OCI-LY7 (cell line): Measurements from ENCODE around the gene HSD17B3. TPM values are rescaled to one million over a fixed set of nuclear protein-coding genes. Genes with fewer than 3 reads are reported as not detected.

ENCODE experiments used
- BruUV-seq: library from RNA; stranded (reverse); fragments of 400-500 nt; replicated peaks from 2 replicates; lab custom pipeline; 2021; lab: Mats Ljungman, UMichigan
- CTCF ChIA-PET: fragments of 300-600 bp; sonication (Branson Sonifier 250); formaldehyde crosslinking; loops from one replicate; lab custom pipeline; 2022; ENCODE audit warnings: antibody characterized with exemption; ENCODE audit not compliant: unreplicated experiment; lab: Charles Lee
- POLR2A ChIA-PET: fragments of 300-600 bp; sonication (Branson Sonifier 250); formaldehyde crosslinking; loops from one replicate; lab custom pipeline; 2022; ENCODE audit warnings: antibody characterized with exemption; lab: Charles Lee
- DNase-seq: peaks from one replicate; pipeline ENCODE4 v3.0.0-alpha.2; 2015; ENCODE audit warnings: low spot score
- H2AFZ ChIP-seq: fragments of 200-600 bp; sonication (generic), shearing (Covaris generic); 2 replicates; pipeline ENCODE4 v1.6.1; 2014; ENCODE audit warnings: mild to moderate bottlenecking, antibody characterized with exemption, low read length, moderate library complexity
- H3K27ac ChIP-seq: fragments of 200-600 bp; sonication (generic); 2 replicates; pipeline ENCODE4 v1.5.1; 2014; ENCODE audit warnings: mixed run types, low read depth, mild to moderate bottlenecking, moderate library complexity, low read length, inconsistent platforms; ENCODE audit not compliant: poor library complexity, severe bottlenecking
- H3K36me3 ChIP-seq: fragments of 200-600 bp; sonication (generic); 2 replicates; pipeline ENCODE4 v1.6.1; 2014; ENCODE audit warnings: mild to moderate bottlenecking, antibody characterized with exemption, low read length, moderate library complexity, mixed read lengths; ENCODE audit not compliant: insufficient read depth
- H3K4me1 ChIP-seq: fragments of 200-600 bp; sonication (generic); 2 replicates; pipeline ENCODE4 v1.5.1; 2014; ENCODE audit warnings: mild to moderate bottlenecking, low read length; ENCODE audit not compliant: insufficient read depth, poor library complexity, severe bottlenecking
- H3K4me2 ChIP-seq: fragments of 200-600 bp; sonication (generic); 2 replicates; pipeline ENCODE4 v1.6.1; 2014; ENCODE audit warnings: mild to moderate bottlenecking, low read length
- H3K4me3 ChIP-seq: fragments of 200-600 bp; sonication (generic); 2 replicates; pipeline ENCODE4 v1.5.1; 2014; ENCODE audit warnings: mild to moderate bottlenecking, low read depth, low read length; ENCODE audit not compliant: poor library complexity, severe bottlenecking
- H3K79me2 ChIP-seq: fragments of 200-600 bp; sonication (generic); 2 replicates; pipeline ENCODE4 v1.6.1; 2016; ENCODE audit warnings: low read depth, mild to moderate bottlenecking, low read length, moderate library complexity, mixed read lengths; ENCODE audit not compliant: insufficient read depth
- H3K9me2 ChIP-seq: fragments of 200-600 bp; sonication (generic); 2 replicates; pipeline ENCODE4 v1.6.1; 2016; ENCODE audit warnings: mild to moderate bottlenecking, low read length, mixed read lengths; ENCODE audit not compliant: insufficient read depth
- H3K9me3 ChIP-seq: fragments of 200-600 bp; sonication (generic); 2 replicates; pipeline ENCODE4 v1.6.1; 2014; ENCODE audit warnings: mild to moderate bottlenecking, mixed run types, low read length, mixed read lengths
- H4K20me1 ChIP-seq: fragments of 200-600 bp; sonication (generic); 2 replicates; pipeline ENCODE4 v1.6.1; 2014; ENCODE audit warnings: mild to moderate bottlenecking, antibody characterized with exemption, low read length, moderate library complexity, mixed read lengths; ENCODE audit not compliant: insufficient read depth
- EZH2phosphoT487 ChIP-seq: fragments of 200-600 bp; sonication (generic); IDR thresholded peaks from 2 replicates; pipeline ENCODE4 v1.6.1; 2018; ENCODE audit warnings: low read depth, borderline replicate concordance, mild to moderate bottlenecking, mixed run types, antibody characterized with exemption, low read length, moderate library complexity, mixed read lengths
- intact Hi-C: fragments of 100-400 bp; cut with micrococcal nuclease; formaldehyde crosslinking; loops from one replicate; pipeline ENCODE4 v1.10.0; 2022; ENCODE audit not compliant: unreplicated experiment
- total RNA-seq, 2 experiments: library from RNA; depleted of rRNA in 1 of 2; stranded (reverse); fragments of >200 nt in 1 of 2; shearing (Covaris generic) in 1 of 2; gene quantifications; 2 replicates each; pipeline ENCODE4 v1.2.3, GENCODE V29; 2014 to 2022
- TF ChIP-seq, protein P1 (sequence below): fragments of 200-600 bp; sonication (generic); conservative IDR thresholded peaks from 2 replicates; pipeline ENCODE4 v1.5.1; 2014; ENCODE audit warnings: mild to moderate bottlenecking, antibody characterized with exemption, low read length, moderate library complexity, mixed read lengths

The HSD17B3 gene
- total RNA-seq, 2 experiments from 2014 or later, result not detected

DNA sequence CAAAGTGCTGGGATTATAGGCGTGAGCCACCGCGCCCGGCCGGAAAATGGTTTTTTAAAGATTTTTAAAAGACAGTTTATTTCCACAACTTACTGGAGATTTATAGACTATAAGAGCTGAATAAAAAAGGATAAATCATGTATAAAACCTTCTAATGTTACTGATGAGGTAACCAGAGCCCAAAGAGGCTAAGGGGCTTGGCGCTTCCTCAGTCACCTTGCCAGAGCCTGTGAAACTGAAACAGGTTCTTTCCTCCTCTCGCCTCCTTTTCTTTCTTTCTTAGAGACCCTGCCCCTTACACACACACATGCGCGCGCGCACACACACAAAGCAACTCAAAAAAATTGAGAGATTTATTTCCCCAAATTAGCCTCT, 69.8 kb downstream of the HSD17B3 start:
- intact Hi-C loops, result loop anchor here (1.0 kb wide), 1 partner anchor 85 kb away; no protein-coding TSS in a partner anchor
- no peaks in the 10 kb centered on the region for H3K4me1 ChIP-seq
- no peak for DNase-seq
- H3K9me2 ChIP-seq, result no peaks in the 10 kb centered on the region
- H4K20me1 ChIP-seq, result no peaks in the 10 kb centered on the region
- no peaks in the 10 kb centered on the region for H3K36me3 ChIP-seq
- no peak overlapping the region for H3K4me2 ChIP-seq
- H3K9me3 ChIP-seq, result no peaks in the 10 kb centered on the region
- ChIA-PET CTCF (interaction anchor here (0.7 kb wide), 1 partner anchor 83 kb away, joined by 3 read pairs; no protein-coding TSS in a partner anchor), POLR2A (no interaction called here)
- no peaks in the 10 kb centered on the region for H3K79me2 ChIP-seq
- H2AFZ ChIP-seq, result no peak overlapping the region
- TF ChIP-seq, protein P1, sequence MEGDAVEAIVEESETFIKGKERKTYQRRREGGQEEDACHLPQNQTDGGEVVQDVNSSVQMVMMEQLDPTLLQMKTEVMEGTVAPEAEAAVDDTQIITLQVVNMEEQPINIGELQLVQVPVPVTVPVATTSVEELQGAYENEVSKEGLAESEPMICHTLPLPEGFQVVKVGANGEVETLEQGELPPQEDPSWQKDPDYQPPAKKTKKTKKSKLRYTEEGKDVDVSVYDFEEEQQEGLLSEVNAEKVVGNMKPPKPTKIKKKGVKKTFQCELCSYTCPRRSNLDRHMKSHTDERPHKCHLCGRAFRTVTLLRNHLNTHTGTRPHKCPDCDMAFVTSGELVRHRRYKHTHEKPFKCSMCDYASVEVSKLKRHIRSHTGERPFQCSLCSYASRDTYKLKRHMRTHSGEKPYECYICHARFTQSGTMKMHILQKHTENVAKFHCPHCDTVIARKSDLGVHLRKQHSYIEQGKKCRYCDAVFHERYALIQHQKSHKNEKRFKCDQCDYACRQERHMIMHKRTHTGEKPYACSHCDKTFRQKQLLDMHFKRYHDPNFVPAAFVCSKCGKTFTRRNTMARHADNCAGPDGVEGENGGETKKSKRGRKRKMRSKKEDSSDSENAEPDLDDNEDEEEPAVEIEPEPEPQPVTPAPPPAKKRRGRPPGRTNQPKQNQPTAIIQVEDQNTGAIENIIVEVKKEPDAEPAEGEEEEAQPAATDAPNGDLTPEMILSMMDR, result no peak
- no peak for TF ChIP-seq EZH2phosphoT487
- H3K4me3 ChIP-seq, result no peak overlapping the region
- no peak overlapping the region for H3K27ac ChIP-seq
- no TSS peak for BruUV-seq

DNA sequence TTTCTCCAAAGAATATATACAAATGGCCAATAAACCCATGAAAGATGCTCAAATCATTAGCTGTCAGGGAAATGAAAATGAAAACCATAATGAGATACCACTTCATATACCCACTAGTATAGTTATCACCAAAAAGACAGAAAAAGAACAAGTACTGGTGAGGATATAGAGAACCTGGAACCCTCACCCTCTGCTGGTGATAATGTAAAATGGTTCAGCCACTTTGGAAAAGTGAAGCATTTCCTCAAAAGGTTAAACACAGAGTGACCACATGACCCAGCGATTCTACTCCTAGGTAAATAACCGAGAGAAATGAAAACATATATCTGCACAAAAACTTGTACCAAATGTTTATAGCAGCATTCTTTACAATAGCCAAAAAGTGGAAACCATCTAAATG, 72.0 kb downstream of the HSD17B3 start:
- H3K27ac ChIP-seq, result no peak overlapping the region
- H3K79me2 ChIP-seq, result no peaks in the 10 kb centered on the region
- no TSS peak for BruUV-seq
- H3K36me3 ChIP-seq, result no peaks in the 10 kb centered on the region
- H3K9me2 ChIP-seq, result no peaks in the 10 kb centered on the region
- H4K20me1 ChIP-seq, result no peaks in the 10 kb centered on the region
- ChIA-PET CTCF (no interaction called here), POLR2A (no interaction called here)
- no peak overlapping the region for H2AFZ ChIP-seq
- no peak overlapping the region for H3K4me3 ChIP-seq
- no peaks in the 10 kb centered on the region for H3K4me1 ChIP-seq
- intact Hi-C loops, result no loop called here
- DNase-seq, result no peak
- H3K9me3 ChIP-seq, result no peaks in the 10 kb centered on the region
- no peak for TF ChIP-seq EZH2phosphoT487
- TF ChIP-seq, protein P1, result no peak
- H3K4me2 ChIP-seq, result no peak overlapping the region

DNA sequence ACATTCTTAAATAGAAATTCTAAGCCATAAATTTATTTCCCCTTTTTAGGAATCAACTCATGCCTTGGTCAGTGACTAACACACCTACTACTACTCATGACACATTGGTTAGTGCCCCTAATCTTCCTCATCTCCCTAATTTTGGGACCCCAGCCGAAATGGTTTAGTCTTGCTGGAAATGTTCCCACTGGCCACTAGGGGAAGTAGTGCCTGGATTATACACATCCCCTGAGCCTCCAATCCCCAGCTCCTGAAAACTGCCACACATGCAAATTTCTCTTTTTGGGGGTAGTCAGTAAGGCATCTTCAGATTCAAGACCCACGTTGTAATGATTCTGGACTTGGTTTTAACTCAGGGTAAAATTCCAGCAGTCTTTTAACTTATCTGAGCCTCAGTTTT, 79.8 kb downstream of the HSD17B3 start:
- Histone ChIP-seq H3K9me2 (no peaks in the 10 kb centered on the region), H3K4me2 (no peak overlapping the region), H3K9me3 (no peaks in the 10 kb centered on the region), H4K20me1 (no peaks in the 10 kb centered on the region), H3K27ac (no peak overlapping the region), H3K4me3 (no peak overlapping the region), H3K36me3 (no peaks in the 10 kb centered on the region), H3K79me2 (no peaks in the 10 kb centered on the region), H2AFZ (no peak overlapping the region), H3K4me1 (no peaks in the 10 kb centered on the region)
- ChIA-PET POLR2A (no interaction called here), CTCF (no interaction called here)
- TF ChIP-seq, protein P1, result peak; percentile 68
- no peak for TF ChIP-seq EZH2phosphoT487
- intact Hi-C loops, result loop anchor here (5.0 kb wide), 1 partner anchor 230 kb away; no protein-coding TSS in a partner anchor
- DNase-seq, result peak; percentile 8
- BruUV-seq, result no TSS peak
